Bone marrow (tissue), 2 donors: ENCODE measurements around the gene BDH1.
"Not testable (repeated sequence)": the region's sequence is repeated elsewhere in the genome, so short reads cannot be mapped to it uniquely, and the experiment has no call there.

Source experiments
- DNase-seq, 2 donors: peaks; one replicate each; lab custom pipeline; 2025; lab: John Stamatoyannopoulos, UW

Gene BDH1

DNA sequence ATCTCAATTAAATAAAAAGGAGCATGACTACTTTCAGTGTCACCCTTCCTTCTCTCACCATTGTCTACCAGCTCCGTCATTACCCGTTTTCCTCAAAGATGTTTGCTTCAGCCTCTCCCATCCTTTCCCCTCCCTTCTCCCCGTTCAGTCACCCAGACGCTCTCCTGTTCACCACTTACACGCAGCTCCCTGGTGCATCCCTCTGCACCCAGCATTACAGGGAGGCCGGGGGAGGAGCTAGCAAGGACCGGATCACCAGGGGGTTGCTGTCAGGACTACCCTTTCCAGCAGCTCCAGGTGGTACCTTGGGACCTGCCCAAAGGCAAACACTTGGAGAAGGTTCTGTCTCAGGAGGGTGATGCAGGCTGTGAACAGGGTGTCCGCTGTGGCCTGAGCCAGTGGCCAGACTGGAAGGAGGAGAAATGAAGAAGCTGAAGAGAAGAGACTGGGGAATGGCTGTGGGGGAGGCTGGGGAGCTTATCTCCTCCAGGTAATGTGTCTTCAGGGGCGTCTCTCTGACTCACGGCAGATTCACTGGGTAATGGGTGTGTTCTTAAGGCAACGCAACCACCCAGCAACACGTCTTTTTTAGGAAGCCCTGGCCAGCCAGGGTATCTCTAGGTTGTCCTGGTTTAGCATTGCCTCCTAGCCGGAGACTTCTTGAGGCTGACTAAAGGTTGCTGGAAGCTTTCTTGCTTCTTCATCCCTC, 21.8 kb upstream of the BDH1 start:
- DNase-seq = no peak

DNA sequence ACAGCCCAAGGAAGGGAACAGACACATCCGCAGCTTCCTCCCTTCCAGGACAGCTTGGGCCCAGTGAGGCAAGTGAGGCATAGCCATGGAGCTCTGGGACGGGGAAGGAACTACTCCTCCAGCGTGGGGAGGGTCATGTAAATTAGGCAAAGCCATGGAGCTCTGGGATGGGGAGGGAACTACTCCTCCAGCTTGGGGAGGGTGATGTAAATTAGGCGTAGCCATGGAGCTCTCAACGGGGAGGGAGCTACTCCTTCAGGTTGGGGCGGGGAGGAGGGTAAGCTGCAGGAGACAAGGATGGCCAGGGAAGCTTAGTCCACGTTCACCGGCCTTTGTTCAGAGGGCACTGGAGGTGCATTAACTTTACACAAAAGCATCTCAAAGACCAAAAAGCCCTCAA, 21.1 kb upstream of the BDH1 start:
- no peak for DNase-seq

DNA sequence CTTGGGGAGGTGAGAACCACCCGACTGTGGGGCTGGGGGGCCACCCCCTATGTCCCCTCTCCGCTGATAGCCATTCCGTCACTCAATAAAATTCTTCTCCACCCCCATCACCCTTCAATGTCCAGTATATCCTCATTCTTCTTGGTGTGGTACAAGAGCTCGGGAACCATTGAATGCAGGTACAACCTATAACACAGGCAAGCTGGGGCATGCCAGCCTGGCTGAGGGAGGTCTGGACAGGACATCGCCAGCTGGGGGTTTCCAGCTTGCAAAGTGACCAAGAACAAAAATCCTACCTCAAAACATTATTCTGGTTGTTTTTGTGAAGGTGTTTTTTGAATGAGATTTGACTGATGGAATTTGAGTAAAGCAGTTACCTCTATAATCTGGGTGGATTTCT, 19.6 kb upstream of the BDH1 start:
- DNase-seq = no peak

DNA sequence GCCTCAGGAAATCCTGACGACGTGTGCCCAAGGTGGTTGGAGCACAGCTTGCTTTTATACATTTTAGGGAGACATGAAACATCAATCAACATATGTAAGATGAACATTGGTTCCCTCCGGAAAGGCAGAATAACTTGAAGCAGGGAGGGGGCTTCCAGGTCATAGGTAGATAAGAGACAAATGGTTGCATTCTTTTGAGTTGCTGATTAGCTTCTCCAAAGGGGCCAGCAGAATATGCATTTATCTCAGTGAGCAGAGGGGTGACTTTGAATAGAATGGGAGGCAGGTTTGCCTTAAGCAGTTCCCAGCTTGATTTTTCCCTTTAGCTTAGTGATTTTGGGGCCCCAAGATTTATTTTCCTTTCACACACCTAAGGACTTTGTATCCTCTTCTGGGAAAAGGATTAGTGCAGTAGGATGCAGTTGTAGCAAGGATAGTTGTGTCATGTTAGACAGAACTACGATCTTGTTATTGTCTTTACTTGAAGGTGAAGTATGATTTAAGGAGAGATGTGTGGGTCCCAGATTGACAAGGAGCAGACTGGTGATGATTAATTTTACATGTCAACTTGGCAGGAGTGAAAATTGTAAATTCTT, 18.7 kb upstream of the BDH1 start:
- DNase-seq = not testable (repeated sequence)

DNA sequence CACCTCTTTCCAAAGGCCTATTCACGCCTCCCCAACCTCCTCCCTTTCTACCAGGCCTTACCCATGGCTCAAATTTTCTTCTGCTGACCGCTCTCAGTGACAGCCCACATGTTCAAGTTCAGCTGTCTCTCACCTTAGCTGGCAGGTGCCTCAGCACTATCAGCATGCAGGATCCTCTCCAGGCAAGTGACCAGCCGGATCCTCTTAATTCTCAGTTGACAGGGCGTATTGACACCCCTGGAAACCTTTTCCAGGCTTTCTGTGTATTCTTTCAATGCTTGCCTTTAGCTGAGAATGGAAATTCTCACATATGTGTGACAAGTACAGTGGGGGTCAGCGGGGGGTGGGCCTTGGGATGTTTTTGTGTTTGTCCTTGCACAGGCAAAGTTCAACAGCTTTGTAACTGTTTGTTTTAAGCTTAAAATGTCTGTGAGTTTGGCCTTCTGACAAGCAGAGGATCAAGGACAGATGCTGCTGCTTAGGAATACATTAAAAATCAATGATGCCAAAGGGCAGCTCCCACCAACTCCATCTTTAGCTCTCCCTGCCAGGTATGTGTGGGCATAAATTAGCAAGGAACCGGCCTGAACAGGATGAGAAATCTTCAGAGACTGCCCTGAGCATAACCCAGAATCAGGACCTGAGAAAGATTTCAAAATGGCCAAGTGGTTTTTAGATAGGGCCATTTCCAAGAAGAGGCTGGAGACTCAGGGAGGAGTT, 17.4 kb upstream of the BDH1 start:
- DNase-seq = no peak

DNA sequence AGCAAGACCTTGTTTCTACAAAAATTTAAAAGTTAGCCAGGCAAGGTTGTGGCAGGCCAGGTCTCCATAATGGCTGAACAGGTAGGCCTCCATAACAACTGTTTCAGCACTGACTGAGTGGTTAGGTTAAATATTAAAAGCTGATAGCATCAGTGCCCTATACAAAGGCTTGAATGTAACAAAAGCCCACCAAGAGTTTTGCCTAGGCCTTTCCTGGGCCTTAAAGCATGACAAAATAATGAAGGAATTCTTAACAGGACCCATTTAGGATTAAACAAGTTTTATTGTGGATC, 16.1 kb upstream of the BDH1 start:
- DNase-seq = not testable (repeated sequence)

DNA sequence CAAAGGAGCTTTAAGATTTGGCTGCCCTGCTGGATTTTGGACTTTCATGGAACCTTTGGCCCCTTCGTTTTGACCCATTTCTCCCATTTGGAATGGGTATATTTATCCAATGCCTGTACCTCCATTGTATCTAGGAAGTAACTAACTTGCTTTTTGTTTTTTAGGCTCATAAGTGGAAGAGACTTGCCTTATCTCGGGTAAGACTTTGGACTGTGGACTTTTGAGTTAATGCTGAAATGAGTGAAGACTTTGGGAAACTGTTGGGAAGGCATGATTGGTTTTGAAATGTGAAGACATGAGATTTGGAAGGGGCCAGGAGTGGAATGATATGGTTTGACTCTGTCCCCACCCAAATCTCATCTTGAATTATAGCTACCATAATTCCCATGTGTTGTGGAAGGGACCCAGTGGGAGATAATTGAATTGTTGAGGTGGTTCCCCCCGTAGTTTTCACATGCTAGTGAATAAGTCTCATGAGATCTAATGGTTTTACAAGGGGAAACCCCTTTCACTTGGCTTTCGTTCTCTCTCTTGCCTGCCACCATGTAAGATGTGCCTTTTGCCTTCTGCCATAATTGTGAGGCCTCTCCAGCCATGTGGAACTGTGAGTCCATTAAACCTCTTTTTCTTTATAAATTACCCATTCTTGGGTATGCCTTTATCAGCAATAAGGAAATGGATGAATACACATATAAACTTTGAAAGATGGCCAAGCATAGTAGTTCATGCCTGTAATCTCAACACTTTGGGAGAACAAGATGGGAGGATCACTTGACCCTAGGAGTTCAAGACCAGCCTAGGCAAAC, 15.5 kb upstream of the BDH1 start:
- not testable (repeated sequence) for DNase-seq

DNA sequence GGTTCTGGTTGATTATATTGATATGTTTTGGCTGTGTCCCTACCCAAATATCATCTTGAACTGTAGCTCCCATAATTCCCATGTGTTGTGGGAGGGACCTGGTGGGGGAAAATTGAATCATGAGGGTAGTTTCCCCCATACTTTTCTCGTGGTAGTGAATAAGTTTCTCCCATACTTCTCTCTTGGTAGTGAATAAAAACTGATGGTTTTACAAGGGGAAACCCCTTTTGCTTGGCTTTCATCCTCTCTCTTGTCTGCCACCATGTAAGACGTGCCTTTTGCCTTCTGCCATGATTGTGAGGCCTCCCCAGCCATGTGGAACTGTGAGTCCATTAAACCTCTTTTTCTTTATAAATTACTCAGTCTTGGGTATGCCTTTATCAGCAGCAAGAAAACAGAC, 13.7 kb upstream of the BDH1 start:
- not testable (repeated sequence) for DNase-seq

DNA sequence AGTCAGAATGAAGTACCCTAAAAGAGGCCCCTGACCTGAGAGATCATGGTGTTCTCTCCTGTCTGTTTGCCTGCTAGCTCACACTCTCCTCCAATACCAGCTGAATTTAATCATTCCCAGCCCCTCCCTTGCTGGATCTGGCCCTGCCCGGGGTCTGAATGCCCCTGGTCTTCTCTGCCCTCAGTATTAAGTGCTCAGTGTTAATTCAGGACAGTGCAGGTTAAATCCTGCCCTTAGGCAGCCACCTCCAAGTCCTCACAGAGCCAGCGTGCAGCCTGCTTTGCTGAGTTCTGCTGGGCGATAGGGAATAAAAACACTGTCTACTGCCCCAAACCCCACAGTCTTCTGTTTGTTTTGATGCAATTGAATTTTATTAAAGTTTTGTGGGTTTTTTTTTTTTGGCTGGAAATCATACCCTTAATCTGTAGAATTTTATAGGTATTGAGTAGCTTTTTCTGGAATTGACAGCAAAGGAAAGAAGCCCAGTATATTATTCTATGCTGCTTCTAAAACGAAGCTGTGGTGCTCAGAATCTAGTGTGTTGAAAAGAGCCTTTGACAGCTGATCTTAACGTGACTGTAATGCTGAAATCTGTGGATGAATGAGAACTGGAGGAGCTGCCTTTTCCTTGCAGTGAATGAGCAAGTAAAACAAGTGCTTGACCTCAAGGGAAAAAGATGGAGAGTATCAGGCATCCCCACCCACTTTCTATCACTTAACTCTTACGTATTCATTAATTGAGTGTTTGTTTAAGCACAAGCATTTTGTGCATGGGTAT, 12.3 kb upstream of the BDH1 start:
- no peak for DNase-seq

DNA sequence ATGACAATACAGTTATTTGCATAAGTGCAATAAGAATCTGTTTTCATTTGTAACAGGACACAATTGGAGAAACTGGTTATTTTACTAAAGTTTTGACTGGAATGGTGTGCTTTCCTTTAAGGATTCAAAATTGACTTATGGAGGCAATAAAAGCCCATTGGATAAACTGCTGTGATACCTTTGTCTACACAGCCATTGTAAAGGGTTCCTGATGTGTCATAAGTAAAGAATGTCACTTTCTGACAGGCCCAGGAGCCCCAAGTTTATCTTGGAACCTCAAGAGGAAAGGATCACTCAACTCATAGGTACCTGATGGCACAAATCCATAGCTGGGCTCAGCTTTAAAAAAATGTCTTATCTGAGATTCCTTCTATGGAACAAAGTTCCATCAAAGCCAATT, 10.4 kb upstream of the BDH1 start:
- not testable (repeated sequence) for DNase-seq

DNA sequence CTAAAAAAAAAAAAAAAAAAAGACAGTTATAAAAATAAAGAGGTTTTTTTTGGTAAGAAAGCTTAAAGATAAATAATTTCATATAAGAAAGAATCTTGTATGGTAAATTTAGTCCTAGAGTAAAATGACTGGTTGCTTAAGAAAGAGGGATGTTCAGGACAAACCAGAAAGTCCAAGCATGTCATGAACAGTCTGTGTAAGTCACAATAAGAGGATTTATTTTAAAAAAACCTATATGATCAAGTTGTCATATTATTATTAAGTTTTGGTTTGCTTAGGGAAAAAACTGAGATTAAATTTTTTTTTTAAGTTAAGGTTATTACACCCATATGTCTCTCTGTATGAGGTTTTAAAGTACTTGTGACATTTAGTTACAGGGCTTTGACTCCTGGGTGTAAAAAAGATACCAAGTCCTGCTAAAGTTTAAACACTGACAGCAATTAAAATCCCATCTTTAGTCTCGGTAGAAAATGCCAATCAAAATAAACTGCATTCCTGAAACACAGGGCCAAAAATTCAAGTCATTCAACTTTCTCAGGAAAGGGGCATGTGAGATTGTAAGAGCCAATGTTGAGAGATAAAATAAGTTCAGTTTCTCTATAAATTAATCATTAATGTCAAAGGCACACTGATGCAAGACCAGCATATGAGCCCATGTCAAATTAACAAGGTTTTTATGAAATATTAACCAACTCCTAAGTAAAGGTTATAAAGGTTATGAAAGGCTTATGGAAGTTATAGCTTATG, 8.5 kb upstream of the BDH1 start:
- DNase-seq = no peak

DNA sequence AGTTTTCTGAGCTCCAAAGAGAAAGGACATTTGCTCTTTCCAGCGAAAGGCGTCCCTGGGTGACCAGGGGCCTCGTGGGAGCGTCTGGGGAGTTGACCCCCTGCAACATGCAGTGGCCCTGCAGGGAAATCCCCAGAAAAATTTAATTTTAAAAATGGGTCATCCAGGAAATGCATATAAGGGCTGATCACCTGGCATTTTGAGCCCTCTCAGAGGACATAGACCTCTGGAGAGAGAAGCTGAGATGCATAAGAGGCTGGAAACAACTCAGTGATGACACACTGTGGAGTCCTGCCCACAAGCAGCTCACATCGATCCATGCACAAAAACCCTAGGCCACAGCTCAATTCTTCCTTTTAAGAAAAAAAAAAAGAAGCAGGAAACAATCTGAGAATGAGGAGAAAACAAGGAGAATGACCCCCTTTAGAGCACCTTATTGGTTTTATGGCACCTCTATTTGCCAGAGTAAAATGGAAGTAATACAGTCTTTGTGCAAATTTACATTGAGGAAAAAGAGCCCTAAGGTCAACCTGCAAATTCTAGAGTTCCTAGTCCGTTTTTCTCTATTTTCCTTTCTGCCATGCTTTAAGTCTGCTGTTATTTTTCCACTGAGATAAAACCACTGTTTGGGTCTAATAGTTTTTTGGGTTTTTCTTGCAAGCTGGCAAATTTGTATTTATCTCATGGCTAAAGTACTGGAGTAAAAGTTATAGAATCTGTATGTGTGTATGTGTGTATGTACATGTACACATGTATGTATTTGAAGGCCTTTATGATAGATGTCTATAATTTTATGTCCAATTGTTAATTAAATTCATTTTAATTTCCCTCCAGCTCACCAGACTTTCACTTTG, 6.9 kb upstream of the BDH1 start:
- no peak for DNase-seq

DNA sequence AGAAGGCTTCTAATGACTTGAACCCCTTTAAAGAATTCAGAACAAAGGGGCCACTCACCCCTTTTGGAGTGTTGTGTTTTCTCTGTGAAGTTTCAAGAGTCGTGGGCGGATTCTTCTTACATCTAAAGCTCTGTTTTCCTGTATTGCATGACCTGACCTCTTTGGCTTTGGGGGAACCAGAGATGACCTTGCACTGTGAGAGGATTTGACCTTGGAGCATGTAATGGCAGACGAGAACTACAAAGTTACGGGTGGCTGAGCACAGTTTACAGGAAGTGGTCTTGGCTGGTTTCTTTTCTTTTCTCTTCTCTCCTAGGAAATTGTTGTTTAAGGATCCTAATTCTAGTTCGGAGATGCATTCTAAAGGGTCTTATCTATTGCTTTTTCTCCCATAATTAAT, 6.2 kb upstream of the BDH1 start:
- DNase-seq = no peak

DNA sequence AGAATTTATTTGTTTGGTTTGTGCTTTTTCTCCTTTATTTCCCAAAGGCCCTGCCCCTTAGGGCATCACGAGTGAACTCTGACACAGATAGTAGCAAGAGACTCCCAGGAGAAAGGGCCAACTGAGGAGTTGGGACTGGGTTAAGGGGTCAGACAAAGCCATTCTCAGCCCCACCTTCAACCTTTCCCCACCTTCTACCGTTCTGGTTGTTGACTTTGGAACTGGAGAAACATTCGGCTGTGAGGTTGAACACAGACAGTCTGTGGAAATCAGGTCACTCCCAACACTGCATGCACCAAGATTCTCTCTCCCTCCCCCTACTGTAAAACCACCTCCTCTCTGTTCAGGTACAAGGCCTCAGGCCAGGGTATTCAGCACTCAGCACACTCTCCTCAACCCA, 3.9 kb upstream of the BDH1 start:
- no peak for DNase-seq

DNA sequence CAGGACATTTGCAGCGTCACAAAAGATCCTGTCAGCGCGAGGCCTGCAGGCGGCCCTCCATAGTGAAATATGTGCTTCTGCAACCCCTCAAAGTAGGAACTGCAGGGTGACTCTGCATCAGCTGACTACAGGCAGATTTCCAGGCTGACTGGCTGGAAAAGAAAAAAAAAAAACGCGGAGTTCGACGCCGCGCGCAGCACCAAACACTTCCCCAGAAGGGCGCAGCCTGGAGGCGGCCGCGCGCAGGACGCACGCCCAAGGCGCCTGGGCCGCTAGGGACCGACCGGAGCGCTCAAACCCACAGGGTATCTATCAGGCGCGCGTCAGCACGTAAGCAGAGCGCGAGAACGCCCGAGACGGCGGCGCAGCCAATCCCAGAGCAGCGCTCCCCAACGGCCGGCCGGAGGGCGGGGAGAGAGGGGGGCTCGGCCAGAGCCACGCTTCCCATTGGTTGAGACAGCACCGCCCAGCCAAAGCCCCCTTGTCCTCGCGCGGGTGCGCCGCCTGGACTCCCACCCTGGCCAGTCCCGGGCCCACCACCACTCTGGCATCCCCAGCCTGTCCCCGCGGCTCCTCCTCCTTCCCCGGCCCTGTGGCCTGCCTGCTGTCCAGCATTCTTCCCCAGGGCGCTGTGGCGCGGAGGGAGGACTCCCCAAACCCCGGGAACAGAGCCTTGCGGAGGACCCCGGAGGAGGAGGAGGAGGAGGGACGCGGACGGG, 1.0 kb downstream of the BDH1 start:
- peak; percentile 71 to 94 for DNase-seq

DNA sequence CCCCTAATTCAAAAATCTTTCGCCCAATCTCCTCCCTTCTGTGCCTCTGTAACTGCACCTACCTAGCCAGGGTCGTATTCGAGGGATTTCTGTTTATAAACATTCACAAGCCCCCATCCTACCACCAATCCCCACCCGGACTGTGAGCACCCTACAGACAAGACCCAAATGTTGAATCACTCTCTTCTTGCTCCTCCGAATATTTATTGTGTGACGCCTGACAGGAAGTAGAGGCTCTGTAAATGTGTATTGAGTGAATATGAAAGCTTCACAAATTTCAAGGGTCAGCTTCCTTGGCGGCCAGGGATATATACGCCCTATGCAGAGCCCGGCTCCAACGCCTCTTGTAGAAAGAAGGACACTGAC, 1.6 kb downstream of the BDH1 start:
- peak in 1 of 2 donors; percentile 63 for DNase-seq

DNA sequence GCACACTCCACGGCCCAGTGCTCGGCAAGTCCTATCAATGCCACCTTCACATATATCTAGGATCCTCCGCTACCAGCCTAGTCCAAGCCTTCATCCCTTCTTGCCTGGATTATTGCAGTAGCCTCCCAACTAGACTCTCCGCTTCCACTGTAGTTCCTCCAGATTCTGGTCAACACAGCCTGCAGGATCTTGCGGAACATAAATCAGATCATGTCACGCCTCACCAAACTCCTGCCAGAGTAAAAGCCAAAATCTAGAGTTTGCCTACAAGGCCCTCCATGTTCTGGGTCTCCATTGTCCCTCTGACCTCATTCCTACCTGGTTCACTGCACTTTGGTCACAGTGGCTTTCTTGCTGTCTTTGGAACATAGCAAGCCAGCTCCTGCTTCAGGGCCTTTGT, 3.6 kb downstream of the BDH1 start:
- DNase-seq = no peak

DNA sequence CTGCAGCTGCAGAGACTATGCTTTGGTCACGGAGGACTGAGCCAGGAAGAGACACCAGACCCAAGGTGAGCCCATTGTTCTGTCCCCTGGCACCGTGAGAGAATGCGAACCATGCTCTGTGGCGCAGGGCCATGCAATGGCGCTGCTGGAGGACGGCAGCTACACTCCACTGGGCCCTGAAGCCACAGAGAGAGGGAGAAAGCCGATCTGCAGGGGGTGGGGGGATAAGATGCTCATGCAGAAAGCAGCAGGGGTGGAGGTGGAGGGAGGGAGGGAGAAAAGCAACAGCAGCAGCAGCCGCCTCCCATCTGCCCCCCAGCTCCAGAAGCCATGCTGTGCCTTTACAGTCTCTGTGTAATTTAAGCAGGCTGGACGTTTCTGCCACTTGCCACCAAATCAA, 5.3 kb downstream of the BDH1 start:
- no peak for DNase-seq

DNA sequence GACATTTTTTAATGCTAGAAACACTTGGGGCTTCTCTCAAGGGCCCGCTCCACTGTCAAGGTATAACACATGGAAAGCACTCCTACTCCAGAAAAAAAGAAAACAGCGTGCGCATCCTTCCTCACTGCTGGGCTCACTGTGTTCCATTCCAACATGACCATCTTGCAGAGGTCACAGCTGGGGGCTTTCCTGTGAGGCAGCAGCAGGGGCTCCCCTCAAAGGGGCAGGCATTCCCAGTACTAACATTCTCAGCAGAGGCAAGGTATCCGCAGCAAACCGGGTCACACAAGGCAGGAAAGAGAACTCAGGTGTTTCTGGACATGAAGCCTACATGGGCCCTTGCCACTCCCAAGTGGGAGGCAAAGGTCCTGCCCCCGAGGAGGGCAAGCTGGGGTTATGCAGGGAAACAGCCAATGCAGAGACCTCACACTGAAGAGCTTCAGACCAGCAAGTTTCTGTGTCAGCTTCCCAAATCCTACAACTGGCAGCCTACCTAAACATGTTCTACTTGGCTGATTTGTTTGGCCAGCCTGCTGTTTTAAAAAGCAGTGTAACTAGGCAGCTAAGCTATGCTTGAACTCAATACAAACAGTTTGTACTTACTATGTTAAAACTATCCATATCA, 6.4 kb downstream of the BDH1 start:
- no peak for DNase-seq
